Measurements from ENCODE around the gene AHDC1. TPM values are rescaled to one million over a fixed set of nuclear protein-coding genes. Genes with fewer than 3 reads are reported as not detected.

The AHDC1 gene
- total RNA-seq, 3 donors from 2014 or later: 13.7 to 58.6 (median 18.7) TPM

DNA sequence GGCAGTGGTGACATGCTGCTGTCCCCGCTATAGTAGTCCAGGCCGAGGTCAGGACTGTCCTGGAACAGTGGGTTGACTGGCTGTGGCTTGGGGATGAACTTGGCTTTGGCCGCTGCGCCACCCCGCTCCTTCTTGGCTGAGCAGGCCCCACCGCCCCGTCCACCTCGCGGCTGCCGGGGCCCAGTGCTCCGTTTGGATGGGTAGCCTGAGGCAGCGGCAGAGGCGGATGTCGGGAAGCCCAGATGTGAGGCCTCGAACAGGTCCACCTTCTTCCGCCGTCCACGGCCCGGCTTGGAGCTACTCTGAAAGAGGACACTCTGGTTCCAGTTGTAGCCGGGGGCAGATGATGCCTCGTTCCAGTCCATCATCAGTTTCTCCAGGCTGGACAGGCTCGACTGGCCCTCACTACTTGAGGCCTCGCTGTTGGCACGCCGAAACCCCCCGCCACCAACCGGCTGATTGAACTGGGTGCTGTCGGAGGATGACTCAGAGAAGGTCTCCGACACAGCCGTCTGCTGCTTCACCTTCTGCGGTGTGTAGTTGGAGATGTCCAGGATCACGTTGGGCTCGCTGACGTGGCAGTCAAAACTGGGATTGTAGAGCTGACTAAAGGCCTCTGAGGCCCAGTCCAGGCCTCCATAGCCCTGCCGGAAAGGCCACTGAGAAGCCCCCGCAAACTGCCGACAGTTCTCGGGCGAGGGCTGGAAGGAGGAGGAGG is 55.6 kb downstream of the AHDC1 start:
- Histone ChIP-seq H3K4me1 (ENCODE audit: low read depth) (no peaks in the 10 kb centered on the region), H3K9me3 (no peaks in the 10 kb centered on the region), H3K36me3 (ENCODE audit: low read depth) (no peaks in the 10 kb centered on the region), H3K4me3 (no peak overlapping the region)
- TF ChIP-seq, protein P1, sequence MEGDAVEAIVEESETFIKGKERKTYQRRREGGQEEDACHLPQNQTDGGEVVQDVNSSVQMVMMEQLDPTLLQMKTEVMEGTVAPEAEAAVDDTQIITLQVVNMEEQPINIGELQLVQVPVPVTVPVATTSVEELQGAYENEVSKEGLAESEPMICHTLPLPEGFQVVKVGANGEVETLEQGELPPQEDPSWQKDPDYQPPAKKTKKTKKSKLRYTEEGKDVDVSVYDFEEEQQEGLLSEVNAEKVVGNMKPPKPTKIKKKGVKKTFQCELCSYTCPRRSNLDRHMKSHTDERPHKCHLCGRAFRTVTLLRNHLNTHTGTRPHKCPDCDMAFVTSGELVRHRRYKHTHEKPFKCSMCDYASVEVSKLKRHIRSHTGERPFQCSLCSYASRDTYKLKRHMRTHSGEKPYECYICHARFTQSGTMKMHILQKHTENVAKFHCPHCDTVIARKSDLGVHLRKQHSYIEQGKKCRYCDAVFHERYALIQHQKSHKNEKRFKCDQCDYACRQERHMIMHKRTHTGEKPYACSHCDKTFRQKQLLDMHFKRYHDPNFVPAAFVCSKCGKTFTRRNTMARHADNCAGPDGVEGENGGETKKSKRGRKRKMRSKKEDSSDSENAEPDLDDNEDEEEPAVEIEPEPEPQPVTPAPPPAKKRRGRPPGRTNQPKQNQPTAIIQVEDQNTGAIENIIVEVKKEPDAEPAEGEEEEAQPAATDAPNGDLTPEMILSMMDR (IDR thresholded peaks at IDR 0.05): no peak
- intact Hi-C loops (cut with DNase I, micrococcal nuclease): no loop called here
- DNase-seq (no peak), ATAC-seq (no peak)

DNA sequence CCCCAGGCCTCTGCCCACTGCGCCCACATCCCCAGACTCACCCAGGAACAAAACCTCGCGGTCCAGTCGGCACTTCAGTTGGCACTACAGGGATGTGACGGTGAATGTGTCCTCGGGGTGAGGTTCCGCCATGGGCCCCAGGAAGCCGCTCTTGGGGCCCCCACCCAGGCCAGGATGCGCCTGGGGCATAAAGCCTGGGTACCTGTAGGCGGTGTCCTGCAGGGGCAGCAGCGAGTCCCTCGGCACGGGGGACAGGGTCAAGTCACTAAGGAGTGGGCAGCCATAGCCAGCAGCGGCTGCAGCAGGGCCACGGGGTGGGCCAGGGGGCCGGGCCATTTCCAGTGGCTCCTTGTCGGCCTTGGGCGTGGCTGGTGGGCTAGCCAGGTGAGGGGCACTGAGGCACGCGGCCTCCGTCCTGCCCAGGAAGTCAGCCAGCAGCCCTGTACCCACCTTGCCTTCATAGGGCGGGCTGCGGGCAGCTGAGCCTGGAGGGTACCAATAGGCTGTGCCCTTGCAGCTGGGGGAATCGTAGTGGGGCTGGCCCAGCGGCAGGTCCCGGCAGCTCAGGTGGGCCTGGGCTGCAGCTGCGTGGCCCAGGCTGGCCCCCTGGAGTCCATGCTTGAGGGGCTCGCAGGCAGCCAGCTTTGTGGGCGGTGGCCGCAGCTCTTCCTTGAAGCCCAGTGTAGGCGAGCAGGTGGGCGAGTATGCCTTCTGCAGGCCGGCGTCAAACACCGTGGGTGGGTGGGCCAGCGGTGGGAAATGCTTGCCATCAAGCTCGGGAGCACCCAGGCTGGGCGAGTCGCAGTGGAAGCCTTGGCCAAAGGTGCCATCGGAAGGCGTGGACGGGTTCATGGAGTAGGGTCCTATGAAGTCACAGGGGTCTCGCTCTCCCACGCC is 56.5 kb downstream of the AHDC1 start:
- Histone ChIP-seq H3K4me3 (no peak overlapping the region), H3K36me3 (ENCODE audit: low read depth) (no peaks in the 10 kb centered on the region), H3K4me1 (ENCODE audit: low read depth) (no peaks in the 10 kb centered on the region), H3K9me3 (no peaks in the 10 kb centered on the region)
- no peak for DNase-seq
- ATAC-seq: no peak
- TF ChIP-seq, protein P1 (IDR thresholded peaks at IDR 0.05): no peak
- intact Hi-C loops (cut with DNase I, micrococcal nuclease): no loop called here

DNA sequence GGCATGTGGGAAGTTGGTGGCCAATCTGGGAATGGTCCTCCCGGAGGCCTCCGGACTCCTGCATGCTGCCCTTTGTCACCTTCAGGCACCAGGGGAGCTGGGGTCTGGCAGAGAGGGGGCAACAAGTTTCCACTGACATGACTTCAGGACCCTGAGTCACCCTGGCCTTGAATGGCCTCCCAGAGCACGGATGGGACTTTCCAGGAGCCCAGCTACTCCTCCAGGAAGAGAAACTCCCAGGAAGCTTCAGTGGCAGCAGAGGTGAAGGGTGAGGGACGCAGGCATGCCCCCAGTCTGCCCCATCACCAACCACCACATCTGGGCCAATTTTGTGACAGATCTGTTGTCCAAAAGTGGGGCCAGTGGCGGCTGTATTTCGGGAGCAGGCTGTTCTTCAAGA is 58.1 kb downstream of the AHDC1 start:
- Histone ChIP-seq H3K9me3 (no peaks in the 10 kb centered on the region), H3K36me3 (ENCODE audit: low read depth) (no peaks in the 10 kb centered on the region), H3K4me1 (ENCODE audit: low read depth) (no peaks in the 10 kb centered on the region), H3K4me3 (no peak overlapping the region)
- TF ChIP-seq, protein P1 (IDR thresholded peaks at IDR 0.05): no peak
- ATAC-seq (no peak), DNase-seq (no peak)
- intact Hi-C loops (cut with DNase I, micrococcal nuclease): no loop called here

DNA sequence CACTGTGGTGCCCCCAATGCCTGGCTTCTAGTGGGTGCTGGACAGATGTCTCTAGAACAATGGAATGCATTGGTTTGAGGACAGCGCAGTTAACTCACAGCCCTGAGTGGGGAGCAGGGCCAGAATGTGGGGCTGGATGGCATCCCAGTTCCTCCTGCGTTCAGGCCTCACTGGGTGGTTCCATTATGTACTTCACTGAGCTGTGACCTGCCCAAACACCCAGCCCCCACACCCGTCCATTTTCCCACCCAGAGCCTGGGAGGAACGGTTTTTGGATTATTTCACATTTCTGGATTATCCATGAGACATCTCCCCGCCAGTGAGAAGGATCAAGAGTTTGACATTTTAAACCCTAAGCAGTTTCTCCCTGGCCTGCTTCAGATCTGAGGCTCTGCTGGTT is 58.7 kb downstream of the AHDC1 start:
- Histone ChIP-seq H3K9me3 (no peaks in the 10 kb centered on the region), H3K4me3 (no peak overlapping the region), H3K36me3 (ENCODE audit: low read depth) (no peaks in the 10 kb centered on the region), H3K4me1 (ENCODE audit: low read depth) (peaks cover 4% of the 10 kb centered on the region)
- intact Hi-C loops (cut with DNase I, micrococcal nuclease): no loop called here
- no peak for DNase-seq
- TF ChIP-seq, protein P1 (IDR thresholded peaks at IDR 0.05): no peak
- ATAC-seq: no peak

DNA sequence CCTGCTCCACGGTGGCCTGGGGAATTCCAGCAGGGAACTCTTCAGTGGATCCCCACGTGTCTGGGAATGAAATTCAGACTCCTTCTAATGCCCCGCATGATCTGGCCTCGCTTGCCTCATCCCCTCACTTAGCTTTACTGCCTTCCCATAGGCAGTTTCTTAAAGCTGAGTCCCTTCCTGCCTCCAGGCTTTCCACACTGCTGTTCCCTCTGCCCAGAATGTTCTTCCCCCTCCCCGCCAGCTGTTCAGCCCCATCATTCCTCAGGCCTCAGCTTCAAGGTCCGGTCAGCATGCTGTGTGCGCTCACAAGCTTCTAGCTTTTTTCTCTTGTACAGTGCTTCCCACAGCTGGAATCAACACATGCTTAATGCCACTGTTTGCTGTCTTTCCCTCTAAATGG is 59.1 kb downstream of the AHDC1 start:
- ATAC-seq (no peak), DNase-seq (no peak)
- H3K9me3 ChIP-seq: no peaks in the 10 kb centered on the region
- TF ChIP-seq, protein P1 (IDR thresholded peaks at IDR 0.05): no peak
- no peaks in the 10 kb centered on the region for H3K36me3 ChIP-seq (ENCODE audit: low read depth)
- intact Hi-C loops (cut with DNase I, micrococcal nuclease): no loop called here
- no peak overlapping the region for H3K4me3 ChIP-seq
- H3K4me1 ChIP-seq (ENCODE audit: low read depth): peaks cover 7% of the 10 kb centered on the region
